Endothelial cell of umbilical vein (primary cell): ENCODE measurements around the gene CFD. TPM values are rescaled to one million over a fixed set of nuclear protein-coding genes. Genes with fewer than 3 reads are reported as not detected.

Experiments
- BruUV-seq: library from RNA; stranded (reverse); fragments of 400-500 nt; replicated peaks from 2 replicates; lab custom pipeline; 2021; lab: Mats Ljungman, UMichigan
- CTCF ChIA-PET: fragments of 300-600, 350-600 bp; sonication (Branson Sonifier 250); formaldehyde crosslinking; loops from one replicate; lab custom pipeline; 2021; ENCODE audit warnings: antibody characterized with exemption, inconsistent platforms; lab: Charles Lee
- POLR2A ChIA-PET: fragments of 300-600, 350-600 bp; sonication (Branson Sonifier 250); formaldehyde crosslinking; loops from one replicate; lab custom pipeline; 2021; ENCODE audit warnings: antibody characterized with exemption, inconsistent platforms; lab: Charles Lee
- DNase-seq: peaks from one replicate; pipeline ENCODE4 v3.0.0-alpha.2; 2011; ENCODE audit warnings: low read depth, low spot score
- FAIRE-seq: peaks from 2 replicates; lab custom pipeline; 2011; peaks lifted over from hg19 to GRCh38; lab: Jason Lieb, UNC
- H2AFZ ChIP-seq: 2 replicates; pipeline ENCODE4 v1.6.0; 2012; ENCODE audit warnings: low read depth, low read length, control low read depth, inconsistent platforms
- H3K27ac ChIP-seq: 2 replicates; pipeline ENCODE4 v1.5.1; 2011; ENCODE audit warnings: low read depth, mild to moderate bottlenecking, control low read depth, low read length, moderate library complexity; ENCODE audit not compliant: insufficient read depth
- H3K27me3 ChIP-seq, 2 experiments: 2 replicates each; pipeline versions ENCODE4 v1.6.0 to v1.6.1; 2011; ENCODE audit warnings: low read length in 2 of 2, mixed read lengths in 1 of 2; ENCODE audit not compliant: control insufficient read depth in 2 of 2, insufficient read depth in 2 of 2
- H3K36me3 ChIP-seq, 2 experiments: 2 replicates in 1 of 2; 3 replicates in 1 of 2; pipeline ENCODE4 v1.5.1; 2011; ENCODE audit warnings: low read length in 2 of 2, mild to moderate bottlenecking in 1 of 2, moderate library complexity in 1 of 2; ENCODE audit not compliant: control insufficient read depth in 2 of 2, insufficient read depth in 2 of 2; ENCODE audit errors: extremely low read depth in 1 of 2
- H3K4me1 ChIP-seq: 3 replicates; pipeline ENCODE4 v1.5.1; 2011; ENCODE audit warnings: mild to moderate bottlenecking, low read length; ENCODE audit not compliant: control insufficient read depth, insufficient read depth; ENCODE audit errors: extremely low read depth
- H3K4me2 ChIP-seq: 2 replicates; pipeline ENCODE4 v1.6.1; 2011; ENCODE audit warnings: low read length, control low read depth, mixed read lengths; ENCODE audit not compliant: insufficient read depth
- H3K4me3 ChIP-seq, 3 experiments: fragments of 200-600 bp in 1 of 3; sonication (generic), shearing (Covaris generic) in 1 of 3; replicated peaks in 1 of 3; 2 replicates each; pipeline ENCODE4 v1.5.1; 2011 to 2016; ENCODE audit warnings: control low read depth in 3 of 3, low read length in 3 of 3, mild to moderate bottlenecking in 2 of 3, inconsistent platforms in 1 of 3, low read depth in 1 of 3, moderate library complexity in 1 of 3; ENCODE audit not compliant: insufficient read depth in 1 of 3
- H3K79me2 ChIP-seq: 2 replicates; pipeline ENCODE4 v1.6.0; 2012; ENCODE audit warnings: low read length, inconsistent platforms; ENCODE audit not compliant: control insufficient read depth, insufficient read depth
- H3K9ac ChIP-seq: replicated peaks from 2 replicates; pipeline ENCODE3; 2011; ENCODE audit warnings: low read length, control low read depth; ENCODE audit not compliant: insufficient read depth; ENCODE audit errors: extremely low read depth
- H3K9me1 ChIP-seq: replicated peaks from 3 replicates; pipeline ENCODE4 v1.6.0; 2011; ENCODE audit warnings: mild to moderate bottlenecking, low read length; ENCODE audit not compliant: control insufficient read depth, insufficient read depth; ENCODE audit errors: extremely low read depth
- H3K9me3 ChIP-seq: replicated peaks from 2 replicates; pipeline ENCODE4 v1.5.1; 2012; ENCODE audit warnings: low read length, inconsistent platforms; ENCODE audit not compliant: control insufficient read depth, insufficient read depth
- H4K20me1 ChIP-seq: replicated peaks from 2 replicates; pipeline ENCODE3; 2011; ENCODE audit warnings: mild to moderate bottlenecking, low read length; ENCODE audit not compliant: control insufficient read depth, insufficient read depth; ENCODE audit errors: extremely low read depth
- EZH2 ChIP-seq: IDR thresholded peaks from 2 replicates; pipeline ENCODE4 v1.6.1; 2012; ENCODE audit warnings: borderline replicate concordance, low read depth, mild to moderate bottlenecking, moderate library complexity, low read length, inconsistent platforms; ENCODE audit not compliant: severe bottlenecking
- GATA2 ChIP-seq: IDR thresholded peaks from 2 replicates; pipeline ENCODE4 v1.7.0; 2011; ENCODE audit warnings: low read depth, mild to moderate bottlenecking, moderate library complexity, mixed read lengths, low read length; ENCODE audit not compliant: insufficient read length, insufficient read depth
- JUN ChIP-seq: IDR thresholded peaks from 2 replicates; pipeline ENCODE4 v1.6.1; 2011; ENCODE audit warnings: borderline replicate concordance, low read depth; ENCODE audit not compliant: insufficient read length, insufficient read depth
- POLR2AphosphoS5 ChIP-seq: IDR thresholded peaks from 2 replicates; pipeline ENCODE4 v1.6.1; 2012; ENCODE audit warnings: low read depth, mild to moderate bottlenecking, control low read depth, low read length, moderate library complexity; ENCODE audit not compliant: insufficient read depth
- dilution Hi-C: fragments of 300-500 bp; cut with MboI; formaldehyde crosslinking; loops from one replicate; pipeline ENCODE4 v1.15.0; 2019; ENCODE audit warnings: low sequenced_read_pairs; ENCODE audit not compliant: extremely low pct_ligation_motif_present
- intact Hi-C: fragments of 100-400 bp; cut with micrococcal nuclease; formaldehyde crosslinking; loops from one replicate; pipeline ENCODE4 v1.10.0; 2022
- polyA plus RNA-seq, 4 experiments: library from polyadenylated mRNA; depleted of rRNA in 3 of 4; stranded (reverse) in 3 of 4; unstranded in 1 of 4; fragments of >200 nt; gene quantifications; 2 replicates each; pipeline versions ENCODE4 v1.2.1 to v1.2.3, GENCODE V29; 2011 to 2012; ENCODE audit warnings: missing spikeins in 1 of 4
- total RNA-seq: library from RNA; stranded (reverse); gene quantifications from 2 replicates; pipeline ENCODE4 v1.2.3, GENCODE V29; 2021
- TF ChIP-seq, protein P1 (sequence below): IDR thresholded peaks from 2 replicates; pipeline ENCODE4 v1.6.1; 2011; ENCODE audit not compliant: insufficient read depth, insufficient read length
- TF ChIP-seq, protein P2 (sequence below), 2 donors: IDR thresholded peaks; 1 replicate in 1 of 2; 2 replicates in 1 of 2; pipeline ENCODE4 v1.5.1; 2011; ENCODE audit warnings: low read length in 2 of 2, mild to moderate bottlenecking in 2 of 2, moderate library complexity in 2 of 2, control low read depth in 1 of 2, inconsistent platforms in 1 of 2, low read depth in 1 of 2; ENCODE audit not compliant: insufficient read depth in 1 of 2; ENCODE audit errors: extremely low read depth in 1 of 2

CFD gene
- total and polyA plus RNA-seq, 2 donors (not counting 3 experiments of a cell fraction or from before 2014, with no cell fraction given): 0.25 to 0.40 TPM

DNA sequence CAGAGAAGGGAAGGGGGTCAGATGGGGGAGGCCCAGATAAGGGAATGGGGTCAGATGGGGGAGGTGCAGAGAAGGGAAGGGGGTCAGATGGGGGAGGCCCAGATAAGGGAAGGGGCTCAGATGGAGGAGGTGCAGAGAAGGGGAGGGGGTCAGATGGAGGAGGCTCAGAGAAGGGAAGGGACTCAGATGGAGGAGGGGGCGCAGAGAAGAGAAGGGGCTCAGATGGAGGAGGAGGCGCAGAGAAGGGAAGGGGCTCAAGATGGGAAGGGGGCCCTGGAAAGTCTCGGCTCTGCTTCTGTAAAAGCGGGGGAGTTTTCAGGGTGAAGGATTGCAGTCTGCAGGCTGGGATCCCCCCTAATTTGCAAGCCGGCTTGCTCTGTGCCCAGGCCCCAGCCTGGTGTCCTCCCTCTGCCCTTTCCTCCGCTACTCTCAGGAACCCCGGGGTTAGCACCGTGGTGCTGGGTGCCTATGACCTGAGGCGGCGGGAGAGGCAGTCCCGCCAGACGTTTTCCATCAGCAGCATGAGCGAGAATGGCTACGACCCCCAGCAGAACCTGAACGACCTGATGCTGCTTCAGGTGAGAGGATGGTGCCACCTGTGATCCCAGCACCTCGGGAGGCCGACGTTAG, 30.2 kb upstream of the CFD start:
- Histone ChIP-seq H3K27ac (no peak overlapping the region), H3K36me3 (no peaks in the 10 kb centered on the region), H3K27me3 (no peaks in the 10 kb centered on the region), H3K4me2 (no peak overlapping the region), H3K9me1 (no peaks in the 10 kb centered on the region), H3K4me1 (no peaks in the 10 kb centered on the region), H3K79me2 (no peaks in the 10 kb centered on the region), H3K4me3 (no peak overlapping the region), H3K9ac (no peak overlapping the region), H3K9me3 (no peaks in the 10 kb centered on the region), H4K20me1 (no peaks in the 10 kb centered on the region), H2AFZ (no peak overlapping the region)
- FAIRE-seq: no peak
- BruUV-seq: no TSS peak
- CTCF ChIA-PET: no interaction called here
- POLR2A ChIA-PET: no interaction called here
- dilution Hi-C loops: no loop called here
- no peak for DNase-seq
- TF ChIP-seq POLR2AphosphoS5: no peak
- TF ChIP-seq, protein P1, sequence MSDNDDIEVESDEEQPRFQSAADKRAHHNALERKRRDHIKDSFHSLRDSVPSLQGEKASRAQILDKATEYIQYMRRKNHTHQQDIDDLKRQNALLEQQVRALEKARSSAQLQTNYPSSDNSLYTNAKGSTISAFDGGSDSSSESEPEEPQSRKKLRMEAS: no peak
- intact Hi-C loops: no loop called here

DNA sequence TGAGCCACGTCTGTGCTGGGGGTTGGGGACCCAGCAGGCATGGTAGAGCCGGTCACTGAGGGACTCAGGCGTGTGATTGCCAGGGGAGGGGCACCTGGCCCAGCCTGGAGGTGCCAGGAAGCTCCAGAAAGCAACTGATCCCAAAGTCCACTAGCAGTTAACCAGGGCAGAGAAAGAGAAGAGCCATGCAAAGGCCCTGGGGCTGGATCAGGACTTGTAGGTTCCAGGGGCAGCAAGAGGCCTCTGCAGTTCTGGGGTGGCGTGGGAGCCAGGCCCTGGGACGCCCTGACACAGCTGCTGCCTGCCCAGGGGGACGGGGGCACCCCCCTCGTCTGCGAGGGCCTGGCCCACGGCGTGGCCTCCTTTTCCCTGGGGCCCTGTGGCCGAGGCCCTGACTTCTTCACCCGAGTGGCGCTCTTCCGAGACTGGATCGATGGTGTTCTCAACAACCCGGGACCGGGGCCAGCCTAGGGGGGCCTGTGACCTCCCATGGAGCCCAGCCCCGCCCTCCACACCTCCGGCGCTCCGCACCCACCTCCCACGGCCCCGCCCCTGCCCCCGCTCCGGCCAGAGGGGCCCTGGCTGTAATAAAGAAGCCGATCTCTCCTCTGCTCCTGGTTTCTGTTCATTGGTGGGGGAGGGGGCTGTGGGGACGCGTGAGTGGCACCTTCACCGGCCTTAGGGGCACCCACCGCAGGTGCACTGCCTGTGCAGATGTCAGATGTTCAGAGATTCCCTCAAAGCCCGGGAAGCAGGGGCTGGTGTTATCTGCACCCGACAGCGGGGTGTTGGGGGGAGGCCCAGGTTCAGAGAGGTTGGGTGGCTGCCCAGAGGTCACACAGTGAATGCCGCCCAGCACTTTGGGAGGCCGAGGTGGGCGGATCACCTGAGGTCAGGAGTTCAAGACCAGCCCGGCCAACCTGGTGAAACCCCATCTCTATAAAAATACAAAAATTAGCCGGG, 27.8 kb upstream of the CFD start:
- no peaks in the 10 kb centered on the region for H3K36me3 ChIP-seq
- intact Hi-C loops (no loop called here), dilution Hi-C loops (no loop called here)
- no peak overlapping the region for H3K27ac ChIP-seq
- no peak for DNase-seq
- ChIA-PET POLR2A (interaction anchor here (0.7 kb wide), 1 partner anchor 31 kb away, joined by 4 read pairs; no protein-coding TSS in a partner anchor), CTCF (interaction anchor here (1.0 kb wide), 1 partner anchor 62 kb away, joined by 4 read pairs; no protein-coding TSS in a partner anchor)
- H2AFZ ChIP-seq: no peak overlapping the region
- no peak overlapping the region for H3K4me3 ChIP-seq
- no peaks in the 10 kb centered on the region for H3K79me2 ChIP-seq
- no peaks in the 10 kb centered on the region for H4K20me1 ChIP-seq
- no peak for FAIRE-seq
- H3K4me2 ChIP-seq: no peak overlapping the region
- no peaks in the 10 kb centered on the region for H3K9me3 ChIP-seq
- no TSS peak for BruUV-seq
- TF ChIP-seq, protein P1: no peak
- TF ChIP-seq GATA2 (no peak), EZH2 (no peak), JUN (no peak)
- TF ChIP-seq, protein P2, sequence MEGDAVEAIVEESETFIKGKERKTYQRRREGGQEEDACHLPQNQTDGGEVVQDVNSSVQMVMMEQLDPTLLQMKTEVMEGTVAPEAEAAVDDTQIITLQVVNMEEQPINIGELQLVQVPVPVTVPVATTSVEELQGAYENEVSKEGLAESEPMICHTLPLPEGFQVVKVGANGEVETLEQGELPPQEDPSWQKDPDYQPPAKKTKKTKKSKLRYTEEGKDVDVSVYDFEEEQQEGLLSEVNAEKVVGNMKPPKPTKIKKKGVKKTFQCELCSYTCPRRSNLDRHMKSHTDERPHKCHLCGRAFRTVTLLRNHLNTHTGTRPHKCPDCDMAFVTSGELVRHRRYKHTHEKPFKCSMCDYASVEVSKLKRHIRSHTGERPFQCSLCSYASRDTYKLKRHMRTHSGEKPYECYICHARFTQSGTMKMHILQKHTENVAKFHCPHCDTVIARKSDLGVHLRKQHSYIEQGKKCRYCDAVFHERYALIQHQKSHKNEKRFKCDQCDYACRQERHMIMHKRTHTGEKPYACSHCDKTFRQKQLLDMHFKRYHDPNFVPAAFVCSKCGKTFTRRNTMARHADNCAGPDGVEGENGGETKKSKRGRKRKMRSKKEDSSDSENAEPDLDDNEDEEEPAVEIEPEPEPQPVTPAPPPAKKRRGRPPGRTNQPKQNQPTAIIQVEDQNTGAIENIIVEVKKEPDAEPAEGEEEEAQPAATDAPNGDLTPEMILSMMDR (IDR thresholded peaks at IDR 0.05; ENCODE audit: extremely low read depth in 1 of 2, insufficient read depth in 1 of 2, low read depth in 1 of 2, low read length in 2 of 2): no peak
- no peaks in the 10 kb centered on the region for H3K9me1 ChIP-seq
- H3K27me3 ChIP-seq: no peaks in the 10 kb centered on the region
- no peak overlapping the region for H3K9ac ChIP-seq
- H3K4me1 ChIP-seq: no peaks in the 10 kb centered on the region
